Measurements from ENCODE around the gene SAMD4B.

- no peak for TF ChIP-seq POLR2A (IDR thresholded peaks at IDR 0.05)
- no peak for TF ChIP-seq CTCF (IDR thresholded peaks at IDR 0.05)
- no peak for TF ChIP-seq POLR2AphosphoS5 (IDR thresholded peaks at IDR 0.05)
Measured at GRCh38 chr19:39405958-39406655, 63.9 kb downstream of the SAMD4B start.

Data from stomach (tissue), 4 donors.